Adipocyte (in vitro differentiated cells): ENCODE data around the gene CRACR2B.
A peak's percentile ranks its signal among the peaks of the same experiment; 100 is the strongest.

Experiments
- DNase-seq: peaks from one replicate; pipeline ENCODE4 v3.0.0-alpha.2; 2015; ENCODE audit warnings: low read depth
- H3K27me3 ChIP-seq: replicated peaks from 2 replicates; pipeline ENCODE4 v1.7.0; 2013; ENCODE audit warnings: mild to moderate bottlenecking, low read length, moderate library complexity; ENCODE audit not compliant: control insufficient read depth, insufficient read depth
- H3K36me3 ChIP-seq: 2 replicates; pipeline ENCODE4 v1.7.0; 2013; ENCODE audit warnings: low read length, mild to moderate bottlenecking, moderate library complexity; ENCODE audit not compliant: control insufficient read depth, insufficient read depth, severe bottlenecking
- H3K4me1 ChIP-seq: 2 replicates; pipeline ENCODE4 v1.7.0; 2013; ENCODE audit warnings: mild to moderate bottlenecking, low read length, moderate library complexity; ENCODE audit not compliant: control insufficient read depth, insufficient read depth
- H3K4me3 ChIP-seq: 2 replicates; pipeline ENCODE4 v1.7.0; 2013; ENCODE audit warnings: mild to moderate bottlenecking, low read length, moderate library complexity
- H3K9ac ChIP-seq: 2 replicates; pipeline ENCODE4 v1.7.0; 2013; ENCODE audit warnings: mild to moderate bottlenecking, low read length, moderate library complexity
- H3K9me3 ChIP-seq: 2 replicates; pipeline ENCODE4 v1.7.0; 2013; ENCODE audit warnings: mild to moderate bottlenecking, low read length, moderate library complexity; ENCODE audit not compliant: control insufficient read depth

The CRACR2B gene

DNA sequence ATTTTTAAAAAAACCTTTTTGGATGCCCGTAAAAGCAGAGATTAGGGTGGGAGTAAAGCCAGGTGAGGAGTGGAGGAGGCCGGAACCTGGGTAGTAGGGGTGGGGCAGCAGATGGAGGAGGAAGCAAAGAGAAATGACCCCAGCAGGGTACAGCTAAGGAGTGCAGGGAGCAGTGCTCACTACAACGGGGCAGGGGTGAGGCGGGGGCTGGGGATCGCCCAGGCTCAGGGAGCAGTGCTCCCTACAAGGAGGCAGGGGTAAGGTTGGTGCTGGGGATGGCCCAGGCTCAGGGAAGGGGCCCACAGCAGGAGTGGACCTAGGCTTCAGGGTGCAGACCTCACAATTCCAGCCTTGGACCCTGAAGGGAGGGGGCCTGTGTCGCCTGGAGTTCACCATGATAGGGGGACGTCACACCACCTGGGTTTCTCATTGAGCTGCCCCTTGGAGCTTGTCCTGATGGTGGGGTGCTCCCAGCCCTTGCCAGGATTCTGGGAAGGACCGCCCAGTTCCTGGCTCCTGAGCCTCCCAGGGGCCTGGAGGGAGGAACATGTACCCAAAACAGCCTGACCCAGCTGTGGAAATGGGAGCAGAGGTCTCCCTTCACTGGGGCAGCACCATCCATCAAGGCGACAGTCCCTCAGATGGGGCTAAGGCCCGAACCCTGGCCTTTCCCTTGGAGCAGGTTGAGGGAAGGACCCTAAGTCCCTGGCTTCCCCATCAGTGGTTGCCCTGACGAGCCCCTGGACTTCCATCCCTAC lies 11.9 kb upstream of the CRACR2B start:
- no peaks in the 10 kb centered on the region for H3K27me3 ChIP-seq
- DNase-seq = no peak
- no peaks in the 10 kb centered on the region for H3K9me3 ChIP-seq
- H3K4me1 ChIP-seq = peaks cover 46% of the 10 kb centered on the region
- peak overlapping the region; percentile 65 for H3K9ac ChIP-seq
- peaks cover 40% of the 10 kb centered on the region for H3K36me3 ChIP-seq
- no peak overlapping the region for H3K4me3 ChIP-seq

DNA sequence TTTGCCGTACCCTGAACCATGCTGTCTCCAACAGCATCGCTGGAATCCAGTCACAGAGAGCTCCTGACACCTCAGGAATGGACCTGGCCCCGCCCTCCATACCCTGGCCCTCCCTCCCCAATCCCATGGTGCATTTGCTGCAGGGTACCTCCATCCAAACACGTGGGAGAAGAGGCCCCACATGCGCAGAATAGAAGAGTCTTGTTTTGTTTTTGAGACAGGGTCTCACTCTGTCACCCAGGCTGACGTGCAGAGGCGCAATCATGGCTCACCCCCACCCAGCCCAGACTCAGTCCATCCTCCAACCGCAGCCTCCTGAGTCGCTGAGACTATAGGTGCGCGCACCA lies 11.3 kb upstream of the CRACR2B start:
- no peak for DNase-seq
- Histone ChIP-seq H3K36me3 (peaks cover 40% of the 10 kb centered on the region), H3K4me3 (no peak overlapping the region), H3K9ac (peak overlapping the region; percentile 32), H3K9me3 (no peaks in the 10 kb centered on the region), H3K4me1 (peaks cover 46% of the 10 kb centered on the region), H3K27me3 (no peaks in the 10 kb centered on the region)

DNA sequence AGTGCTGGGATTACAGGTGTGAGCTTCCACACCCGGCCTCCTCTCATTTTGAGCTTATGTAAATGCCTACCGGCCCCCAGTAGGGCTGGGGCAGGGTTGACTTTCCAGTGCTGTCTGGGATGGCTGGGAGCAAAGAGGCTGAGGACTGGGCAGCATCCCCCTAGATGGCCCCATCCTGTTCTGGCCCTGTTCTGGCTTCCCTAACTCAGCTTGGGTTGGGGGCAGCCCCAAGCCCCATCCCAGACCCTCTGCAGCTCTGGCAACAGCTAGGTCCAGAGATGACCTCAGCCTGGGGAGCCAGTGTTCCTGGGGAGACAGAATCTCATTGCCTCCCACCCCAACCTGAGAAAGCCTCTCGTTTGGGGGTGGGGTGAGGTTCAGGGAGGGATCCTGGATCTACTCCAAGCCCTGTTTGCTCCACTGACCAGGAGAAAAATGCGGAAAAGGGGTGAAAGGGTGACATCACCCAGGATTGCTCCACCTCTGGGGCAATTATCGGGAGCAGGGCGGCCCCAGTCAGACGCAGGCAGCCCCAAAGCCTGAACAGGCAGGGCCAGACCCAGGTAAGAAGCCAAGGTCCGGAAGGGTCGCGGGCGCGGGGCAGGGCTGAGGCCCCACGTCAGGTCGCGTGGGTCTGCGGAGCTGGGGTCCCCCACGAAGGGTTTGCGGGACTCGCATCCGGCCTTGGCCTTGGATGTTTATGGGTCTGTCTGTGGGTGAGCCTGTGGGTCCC lies 9.2 kb upstream of the CRACR2B start, which contains the start of gene PNPLA2:
PNPLA2 (plus strand) TSS at position 519 of the 733 bp plus-strand sequence. CDS start 805 bp downstream, outside the sequence.
- peak; percentile 72 for DNase-seq
- H3K9me3 ChIP-seq = no peaks in the 10 kb centered on the region
- H3K4me3 ChIP-seq = peak within 1 kb of the TSS; percentile 94
- peak within 1 kb of the TSS; percentile 99 for H3K9ac ChIP-seq
- peaks cover 40% of the 10 kb centered on the region for H3K36me3 ChIP-seq
- H3K27me3 ChIP-seq = no peaks in the 10 kb centered on the region
- peaks cover 36% of the 10 kb centered on the region for H3K4me1 ChIP-seq

DNA sequence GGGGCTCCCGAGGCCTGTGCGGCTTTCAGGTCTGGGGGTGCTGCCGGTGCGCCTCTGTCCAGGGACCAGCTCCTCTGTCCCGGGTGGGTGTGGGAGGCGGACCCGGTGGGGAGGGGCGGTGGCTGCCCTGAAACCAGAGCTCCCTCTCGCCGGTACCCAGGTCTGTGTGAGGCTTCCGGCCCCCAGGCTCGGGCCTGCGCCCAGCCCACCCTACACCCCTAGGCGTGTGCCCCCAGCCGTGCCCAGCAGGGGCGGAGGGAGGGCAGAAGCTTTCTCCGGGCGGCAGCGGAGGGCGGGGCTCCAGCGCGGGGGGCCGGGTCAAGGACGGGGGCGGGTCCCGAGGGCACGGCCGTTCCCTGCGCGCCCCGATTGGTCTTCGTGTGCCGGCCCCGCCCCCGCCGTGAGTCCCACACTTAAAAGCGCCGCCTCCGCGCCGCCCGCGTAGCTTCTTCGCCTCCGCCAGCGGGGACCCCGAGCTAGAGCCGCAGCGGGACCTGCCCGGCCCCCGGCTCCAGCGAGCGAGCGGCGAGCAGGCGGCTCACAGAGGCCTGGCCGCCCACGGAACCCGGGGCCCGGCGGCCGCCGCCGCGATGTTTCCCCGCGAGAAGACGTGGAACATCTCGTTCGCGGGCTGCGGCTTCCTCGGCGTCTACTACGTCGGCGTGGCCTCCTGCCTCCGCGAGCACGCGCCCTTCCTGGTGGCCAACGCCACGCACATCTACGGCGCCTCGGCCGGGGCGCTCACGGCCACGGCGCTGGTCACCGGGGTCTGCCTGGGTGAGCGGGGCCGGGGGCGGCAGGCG lies 8.4 kb upstream of the CRACR2B start:
- Histone ChIP-seq H3K9ac (peak overlapping the region; percentile 99), H3K4me1 (peaks cover 31% of the 10 kb centered on the region), H3K4me3 (peak overlapping the region; percentile 94), H3K27me3 (no peaks in the 10 kb centered on the region), H3K36me3 (peaks cover 43% of the 10 kb centered on the region), H3K9me3 (no peaks in the 10 kb centered on the region)
- peak; percentile 97 for DNase-seq

DNA sequence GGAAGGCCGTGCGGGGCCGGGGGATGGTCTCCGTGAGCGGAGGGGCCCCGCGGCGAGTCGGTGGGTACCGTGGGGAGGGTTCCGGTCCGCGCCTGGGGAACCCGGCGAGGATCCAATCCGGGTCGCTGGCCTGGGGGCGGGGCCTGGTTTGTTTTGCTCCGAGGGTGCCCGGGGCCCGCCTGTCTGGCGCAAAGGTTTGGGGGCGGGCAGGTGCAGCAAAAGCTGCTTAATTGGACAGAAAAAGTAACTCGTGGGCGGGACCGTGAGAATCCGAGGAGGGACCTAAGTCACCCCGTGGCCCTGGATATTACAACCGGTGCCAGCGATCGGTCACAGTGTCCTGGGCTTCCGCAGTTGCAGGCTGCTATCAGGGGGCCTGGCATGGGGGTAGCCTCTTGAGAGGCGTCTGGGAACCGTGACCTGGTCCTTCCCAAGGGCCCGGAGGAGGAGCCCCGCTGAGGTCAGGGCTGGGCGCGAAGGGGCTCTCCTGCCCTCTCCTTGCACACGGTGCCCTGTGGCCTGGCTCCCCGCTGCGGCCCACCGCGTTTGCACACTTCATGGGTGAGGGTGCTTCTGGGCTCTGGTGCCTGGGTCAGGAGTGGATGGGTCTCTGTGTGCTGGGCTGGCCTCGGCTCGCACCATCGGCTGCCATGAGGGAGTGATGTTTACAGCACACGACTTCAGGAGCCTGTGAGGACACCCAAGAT lies 7.6 kb upstream of the CRACR2B start:
- peak; percentile 80 for DNase-seq
- peak overlapping the region; percentile 94 for H3K4me3 ChIP-seq
- peaks cover 32% of the 10 kb centered on the region for H3K4me1 ChIP-seq
- H3K9me3 ChIP-seq = no peaks in the 10 kb centered on the region
- peaks cover 51% of the 10 kb centered on the region for H3K36me3 ChIP-seq
- H3K9ac ChIP-seq = peak overlapping the region; percentile 99
- H3K27me3 ChIP-seq = no peaks in the 10 kb centered on the region

DNA sequence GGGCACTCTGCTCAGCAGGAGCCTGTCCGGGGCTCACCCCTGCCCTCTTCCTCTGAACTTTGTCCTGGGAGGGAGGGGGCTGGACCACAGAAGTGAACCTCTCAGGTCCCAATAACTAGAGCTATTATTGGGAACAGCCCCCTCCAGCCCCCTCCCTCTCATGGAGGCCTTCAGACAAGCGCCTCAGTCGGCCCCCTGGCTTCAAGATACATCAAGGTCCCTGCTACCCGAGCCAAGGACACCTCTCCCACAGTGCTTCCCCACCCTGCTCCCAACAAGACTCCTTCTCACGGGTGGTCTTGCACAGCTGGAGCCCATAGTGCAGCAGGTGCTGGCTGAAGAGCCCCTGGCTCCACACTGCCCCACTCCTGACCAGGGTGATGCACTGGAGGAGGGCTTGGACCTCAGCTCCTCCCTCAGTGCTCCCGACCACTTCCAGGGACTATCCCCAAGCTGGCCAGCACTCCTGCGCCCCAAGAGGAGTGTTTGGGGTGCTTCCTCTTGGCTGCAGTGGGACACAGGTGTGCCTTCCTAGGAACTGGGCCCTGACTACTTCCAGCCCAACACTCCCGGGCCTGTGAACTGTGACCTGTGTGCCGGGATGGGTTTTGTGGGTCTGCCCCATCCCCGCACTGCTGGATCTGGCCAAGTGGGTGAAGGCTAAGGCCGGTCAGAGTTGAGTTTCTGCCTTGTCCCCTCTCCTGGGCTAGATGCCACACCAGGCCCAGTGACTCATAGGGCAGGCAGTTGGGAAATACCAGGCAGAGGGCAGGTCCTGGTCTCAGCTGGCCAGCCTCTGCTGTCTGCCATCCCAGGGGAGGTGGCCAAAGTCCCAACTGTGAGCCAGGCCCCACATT lies 6.8 kb upstream of the CRACR2B start:
- H3K36me3 ChIP-seq = peaks cover 58% of the 10 kb centered on the region
- no peaks in the 10 kb centered on the region for H3K9me3 ChIP-seq
- H3K4me1 ChIP-seq = peaks cover 36% of the 10 kb centered on the region
- DNase-seq = peak; percentile 87
- peak overlapping the region; percentile 99 for H3K9ac ChIP-seq
- H3K27me3 ChIP-seq = no peaks in the 10 kb centered on the region
- peak overlapping the region; percentile 94 for H3K4me3 ChIP-seq

DNA sequence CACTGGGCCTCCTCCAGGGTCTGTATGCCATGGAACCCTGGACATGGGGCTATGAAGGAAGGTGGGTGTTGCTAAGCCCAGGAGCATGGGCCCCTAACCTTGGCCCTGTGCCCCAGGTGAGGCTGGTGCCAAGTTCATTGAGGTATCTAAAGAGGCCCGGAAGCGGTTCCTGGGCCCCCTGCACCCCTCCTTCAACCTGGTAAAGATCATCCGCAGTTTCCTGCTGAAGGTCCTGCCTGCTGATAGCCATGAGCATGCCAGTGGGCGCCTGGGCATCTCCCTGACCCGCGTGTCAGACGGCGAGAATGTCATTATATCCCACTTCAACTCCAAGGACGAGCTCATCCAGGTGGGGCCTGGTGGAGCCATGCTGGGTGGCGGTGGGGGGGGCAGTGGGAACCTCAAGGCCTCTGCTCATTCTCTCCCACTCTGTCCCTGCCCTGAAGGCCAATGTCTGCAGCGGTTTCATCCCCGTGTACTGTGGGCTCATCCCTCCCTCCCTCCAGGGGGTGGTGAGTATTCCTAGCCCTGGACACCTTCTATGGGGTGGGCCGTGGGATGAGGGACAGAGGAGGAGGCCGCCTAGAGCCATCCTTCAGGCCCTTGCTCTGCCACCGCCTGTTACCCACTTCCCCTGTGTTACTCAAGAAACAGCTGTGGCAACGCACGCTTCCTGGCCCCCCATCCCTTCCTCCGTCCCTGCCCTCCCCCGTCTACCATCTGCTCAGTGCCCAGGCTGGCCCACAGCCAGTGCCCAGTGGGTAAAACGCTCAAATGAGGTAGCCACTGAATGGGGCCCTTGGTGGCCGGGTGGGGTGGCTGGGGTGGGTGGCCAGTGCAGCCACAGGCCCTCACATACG lies 6.0 kb upstream of the CRACR2B start:
- Histone ChIP-seq H3K4me3 (peak overlapping the region; percentile 94), H3K36me3 (peaks cover 58% of the 10 kb centered on the region), H3K9ac (peak overlapping the region; percentile 99), H3K9me3 (no peaks in the 10 kb centered on the region), H3K27me3 (no peaks in the 10 kb centered on the region), H3K4me1 (peaks cover 32% of the 10 kb centered on the region)
- no peak for DNase-seq

DNA sequence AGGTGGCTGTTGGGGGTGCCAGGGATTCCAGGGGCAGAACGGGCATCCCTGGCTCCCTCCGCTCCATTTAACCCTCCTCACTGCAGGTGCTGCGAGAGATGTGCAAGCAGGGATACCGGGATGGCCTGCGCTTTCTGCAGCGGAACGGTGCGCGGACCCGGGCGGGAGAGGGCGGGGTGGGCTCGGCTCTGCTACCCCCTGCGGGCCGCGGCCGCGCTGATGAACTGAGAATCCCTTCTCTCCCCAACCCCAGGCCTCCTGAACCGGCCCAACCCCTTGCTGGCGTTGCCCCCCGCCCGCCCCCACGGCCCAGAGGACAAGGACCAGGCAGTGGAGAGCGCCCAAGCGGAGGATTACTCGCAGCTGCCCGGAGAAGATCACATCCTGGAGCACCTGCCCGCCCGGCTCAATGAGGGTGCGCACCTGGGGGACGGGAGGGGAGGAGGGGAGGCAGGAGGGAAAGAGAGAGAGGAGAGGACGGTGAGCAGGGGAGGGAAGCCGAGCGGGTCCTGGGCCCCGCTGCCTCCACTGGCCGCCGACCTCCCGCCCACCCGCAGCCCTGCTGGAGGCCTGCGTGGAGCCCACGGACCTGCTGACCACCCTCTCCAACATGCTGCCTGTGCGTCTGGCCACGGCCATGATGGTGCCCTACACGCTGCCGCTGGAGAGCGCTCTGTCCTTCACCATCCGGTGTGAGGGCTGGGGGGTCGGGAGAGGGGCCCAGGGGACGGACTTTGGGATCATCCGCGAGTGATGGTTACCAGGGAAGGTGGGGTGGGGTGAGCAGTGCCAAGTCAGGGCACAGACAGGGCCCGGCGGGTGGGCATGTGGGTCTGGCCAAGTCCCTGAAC lies 4.1 kb upstream of the CRACR2B start:
- peaks cover 27% of the 10 kb centered on the region for H3K4me1 ChIP-seq
- H3K27me3 ChIP-seq = no peaks in the 10 kb centered on the region
- no peaks in the 10 kb centered on the region for H3K9me3 ChIP-seq
- DNase-seq = no peak
- no peak overlapping the region for H3K4me3 ChIP-seq
- peak overlapping the region; percentile 99 for H3K9ac ChIP-seq
- H3K36me3 ChIP-seq = peaks cover 58% of the 10 kb centered on the region

DNA sequence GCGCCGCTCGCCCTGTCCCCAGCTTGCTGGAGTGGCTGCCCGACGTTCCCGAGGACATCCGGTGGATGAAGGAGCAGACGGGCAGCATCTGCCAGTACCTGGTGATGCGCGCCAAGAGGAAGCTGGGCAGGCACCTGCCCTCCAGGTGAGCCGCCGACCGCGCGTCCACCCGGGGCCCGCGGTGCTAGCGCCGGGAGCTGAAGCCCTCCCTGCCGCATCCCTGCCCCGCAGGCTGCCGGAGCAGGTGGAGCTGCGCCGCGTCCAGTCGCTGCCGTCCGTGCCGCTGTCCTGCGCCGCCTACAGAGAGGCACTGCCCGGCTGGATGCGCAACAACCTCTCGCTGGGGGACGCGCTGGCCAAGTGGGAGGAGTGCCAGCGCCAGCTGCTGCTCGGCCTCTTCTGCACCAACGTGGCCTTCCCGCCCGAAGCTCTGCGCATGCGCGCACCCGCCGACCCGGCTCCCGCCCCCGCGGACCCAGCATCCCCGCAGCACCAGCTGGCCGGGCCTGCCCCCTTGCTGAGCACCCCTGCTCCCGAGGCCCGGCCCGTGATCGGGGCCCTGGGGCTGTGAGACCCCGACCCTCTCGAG lies 3.3 kb upstream of the CRACR2B start:
- Histone ChIP-seq H3K9me3 (no peaks in the 10 kb centered on the region), H3K4me3 (no peak overlapping the region), H3K4me1 (peaks cover 34% of the 10 kb centered on the region), H3K9ac (no peak overlapping the region), H3K27me3 (no peaks in the 10 kb centered on the region), H3K36me3 (peaks cover 58% of the 10 kb centered on the region)
- DNase-seq = no peak
